ENCODE results near the gene S100A1.

Gene S100A1

DNA sequence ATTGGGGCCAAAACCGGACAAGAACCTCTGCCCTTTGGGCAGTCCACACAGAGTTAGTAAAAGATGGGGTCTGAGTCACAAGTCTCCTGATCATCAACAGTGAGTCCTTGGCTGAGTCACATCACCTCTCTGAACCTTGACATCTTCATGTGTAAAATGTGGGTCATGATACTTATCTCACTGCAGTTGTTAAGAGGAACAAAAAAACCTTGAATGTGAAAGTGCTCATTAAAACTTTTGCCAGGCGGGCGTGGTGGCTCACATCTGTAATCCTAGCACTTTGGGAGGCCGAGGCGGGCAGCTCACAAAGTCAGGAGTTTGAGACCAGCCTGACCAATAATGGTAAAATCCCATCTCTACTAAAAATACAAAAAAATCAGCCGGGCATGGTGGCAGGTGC lies 31.0 kb upstream of the S100A1 start:
- Histone ChIP-seq H3K4me3 (ENCODE audit: low read length) (no peak overlapping the region), H3K4me1 (ENCODE audit: control insufficient read depth, low read depth, low read length) (peaks cover 16% of the 10 kb centered on the region), H3K27ac (ENCODE audit: low read length) (no peak overlapping the region), H3K9ac (ENCODE audit: low read length) (no peak overlapping the region), H3K27me3 (ENCODE audit: control insufficient read depth, insufficient read depth, low read length) (no peaks in the 10 kb centered on the region), H3K9me3 (ENCODE audit: control insufficient read depth, low read depth, low read length) (no peaks in the 10 kb centered on the region), H3K36me3 (ENCODE audit: control insufficient read depth, low read depth, low read length) (no peaks in the 10 kb centered on the region)

DNA sequence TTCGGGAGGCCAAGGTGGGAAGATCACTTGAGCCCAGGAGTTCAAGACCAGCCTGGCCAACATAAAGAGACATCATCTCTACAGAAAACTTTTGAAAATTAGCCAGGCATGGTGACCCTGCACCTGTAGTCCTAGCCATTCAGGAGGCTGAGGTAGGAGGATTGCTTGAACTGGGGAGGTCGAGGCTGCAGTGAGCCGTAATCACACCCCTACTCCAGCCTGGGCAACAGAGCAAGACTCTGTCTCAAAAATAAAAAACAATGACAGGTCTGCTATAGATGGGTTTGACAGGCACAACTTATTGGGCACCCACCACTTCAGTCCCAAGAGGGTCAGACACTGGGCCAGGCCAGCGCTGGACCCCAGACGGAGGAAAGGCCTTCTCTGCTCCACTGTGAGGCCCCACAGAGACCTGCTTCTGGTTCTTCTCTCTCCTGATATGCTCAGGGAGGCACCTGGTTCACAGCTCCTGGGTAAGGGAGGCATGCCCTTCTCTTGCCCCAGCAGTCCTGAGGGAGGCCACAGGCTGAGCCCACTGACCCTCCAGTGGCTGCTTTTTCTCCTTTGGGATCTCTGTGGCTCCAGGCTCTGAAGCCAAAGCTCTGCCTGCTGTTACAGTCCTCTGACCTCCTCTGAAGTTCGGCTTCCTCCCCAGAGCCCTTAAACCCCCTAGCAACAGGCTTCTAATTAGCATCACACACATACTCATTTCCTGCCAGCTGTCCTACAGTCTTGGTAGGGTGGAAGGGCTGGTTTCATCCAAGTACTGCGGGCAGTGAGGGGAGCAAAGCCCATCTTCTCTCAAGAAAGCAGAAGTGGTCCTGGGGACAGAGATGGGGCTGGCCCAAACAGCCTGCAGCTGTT lies 29.7 kb upstream of the S100A1 start:
- H3K4me3 ChIP-seq (ENCODE audit: low read length), result no peak overlapping the region
- peaks cover 16% of the 10 kb centered on the region for H3K4me1 ChIP-seq (ENCODE audit: control insufficient read depth, low read depth, low read length)
- H3K9ac ChIP-seq (ENCODE audit: low read length), result peak overlapping the region; percentile 6
- no peaks in the 10 kb centered on the region for H3K9me3 ChIP-seq (ENCODE audit: control insufficient read depth, low read depth, low read length)
- no peaks in the 10 kb centered on the region for H3K36me3 ChIP-seq (ENCODE audit: control insufficient read depth, low read depth, low read length)
- H3K27me3 ChIP-seq (ENCODE audit: control insufficient read depth, insufficient read depth, low read length), result no peaks in the 10 kb centered on the region
- peak overlapping the region; percentile 25 for H3K27ac ChIP-seq (ENCODE audit: low read length)

DNA sequence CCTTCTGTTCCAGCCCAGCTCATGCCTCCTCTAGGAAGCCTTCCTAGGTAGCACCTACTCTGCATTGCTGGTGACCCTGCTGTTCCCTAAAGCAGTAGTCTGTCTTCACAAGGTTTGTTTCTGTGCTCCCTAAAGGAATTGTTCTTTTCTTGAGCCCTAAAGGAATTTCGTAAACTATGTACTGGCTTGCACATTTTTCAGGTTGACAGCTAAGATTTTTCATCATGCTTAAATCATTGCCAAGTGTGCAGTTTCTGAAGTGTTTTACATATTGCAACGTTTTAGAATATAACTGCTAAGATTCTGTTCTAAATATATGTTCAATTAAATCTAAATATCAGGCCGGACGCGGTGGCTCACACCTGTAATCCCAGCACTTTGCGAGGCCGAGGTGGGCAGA lies 28.4 kb upstream of the S100A1 start:
- Histone ChIP-seq H3K4me1 (ENCODE audit: control insufficient read depth, low read depth, low read length) (peaks cover 16% of the 10 kb centered on the region), H3K4me3 (ENCODE audit: low read length) (no peak overlapping the region), H3K9ac (ENCODE audit: low read length) (no peak overlapping the region), H3K36me3 (ENCODE audit: control insufficient read depth, low read depth, low read length) (no peaks in the 10 kb centered on the region), H3K27me3 (ENCODE audit: control insufficient read depth, insufficient read depth, low read length) (no peaks in the 10 kb centered on the region), H3K27ac (ENCODE audit: low read length) (no peak overlapping the region), H3K9me3 (ENCODE audit: control insufficient read depth, low read depth, low read length) (no peaks in the 10 kb centered on the region)

DNA sequence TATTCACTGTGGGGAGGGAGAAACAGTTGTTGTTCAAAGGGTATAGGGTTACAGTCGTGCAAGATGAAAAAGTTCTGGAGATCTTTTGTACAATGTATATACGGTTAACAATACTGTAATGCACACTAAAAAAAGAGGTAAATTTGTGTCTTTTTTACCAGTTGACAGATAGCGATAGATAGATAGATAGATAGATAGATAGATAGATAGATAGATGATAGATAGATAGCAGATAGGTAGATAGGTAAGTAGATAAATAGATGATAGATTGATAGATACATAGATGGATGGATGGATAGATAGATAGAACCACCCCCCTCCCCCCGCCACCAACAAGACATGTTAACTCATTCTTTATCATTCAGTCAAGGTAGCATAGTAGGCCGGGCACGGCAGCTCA lies 25.5 kb upstream of the S100A1 start:
- H3K9me3 ChIP-seq (ENCODE audit: control insufficient read depth, low read depth, low read length), result no peaks in the 10 kb centered on the region
- no peaks in the 10 kb centered on the region for H3K36me3 ChIP-seq (ENCODE audit: control insufficient read depth, low read depth, low read length)
- H3K4me3 ChIP-seq (ENCODE audit: low read length), result no peak overlapping the region
- H3K9ac ChIP-seq (ENCODE audit: low read length), result no peak overlapping the region
- H3K27me3 ChIP-seq (ENCODE audit: control insufficient read depth, insufficient read depth, low read length), result no peaks in the 10 kb centered on the region
- H3K4me1 ChIP-seq (ENCODE audit: control insufficient read depth, low read depth, low read length), result peaks cover 16% of the 10 kb centered on the region
- no peak overlapping the region for H3K27ac ChIP-seq (ENCODE audit: low read length)

DNA sequence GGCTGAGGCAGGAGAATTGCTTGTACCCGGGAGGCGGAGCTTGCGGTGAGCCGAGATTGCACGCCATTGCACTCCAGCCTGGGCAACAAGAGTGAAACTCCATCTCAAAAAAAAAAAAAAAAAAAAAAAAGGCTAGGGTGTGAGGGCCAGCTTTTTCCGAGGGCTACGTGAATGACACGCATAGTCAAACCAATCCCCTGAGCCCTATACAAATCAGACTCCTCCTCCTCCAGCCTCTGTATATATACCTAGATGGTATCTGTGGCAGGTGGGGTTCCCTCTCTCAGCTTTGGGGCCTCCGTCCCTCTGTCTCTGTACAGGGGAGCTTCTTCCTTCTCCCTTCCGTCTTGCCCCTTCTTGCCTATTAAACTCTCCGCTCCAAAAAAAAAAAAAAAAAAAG lies 22.0 kb upstream of the S100A1 start:
- H3K4me3 ChIP-seq (ENCODE audit: low read length), result no peak overlapping the region
- H3K27ac ChIP-seq (ENCODE audit: low read length), result no peak overlapping the region
- no peaks in the 10 kb centered on the region for H3K27me3 ChIP-seq (ENCODE audit: control insufficient read depth, insufficient read depth, low read length)
- H3K36me3 ChIP-seq (ENCODE audit: control insufficient read depth, low read depth, low read length), result no peaks in the 10 kb centered on the region
- no peak overlapping the region for H3K9ac ChIP-seq (ENCODE audit: low read length)
- peaks cover 13% of the 10 kb centered on the region for H3K4me1 ChIP-seq (ENCODE audit: control insufficient read depth, low read depth, low read length)
- H3K9me3 ChIP-seq (ENCODE audit: control insufficient read depth, low read depth, low read length), result no peaks in the 10 kb centered on the region

DNA sequence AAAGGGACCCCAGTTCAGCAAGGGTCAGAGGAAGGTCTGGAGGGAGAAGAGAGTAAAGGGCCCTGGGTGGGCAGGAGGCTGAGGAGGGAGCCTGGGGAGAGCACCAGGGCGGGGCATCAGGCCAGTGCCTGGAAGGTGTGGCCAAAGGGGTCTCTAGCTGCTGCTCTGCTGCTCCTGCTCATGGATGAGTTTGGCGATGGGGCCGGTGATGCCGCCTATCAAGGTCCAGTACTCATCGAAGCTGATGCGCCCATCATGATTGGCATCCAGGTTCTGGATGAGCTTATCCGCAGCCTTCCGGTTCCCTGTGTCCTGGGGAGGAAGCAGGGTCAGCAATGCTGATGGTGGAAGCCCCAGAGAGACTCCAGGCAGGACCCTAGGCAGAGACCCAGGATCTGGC lies 20.9 kb upstream of the S100A1 start:
- H3K4me3 ChIP-seq (ENCODE audit: low read length), result no peak overlapping the region
- no peak overlapping the region for H3K27ac ChIP-seq (ENCODE audit: low read length)
- peaks cover 17% of the 10 kb centered on the region for H3K4me1 ChIP-seq (ENCODE audit: control insufficient read depth, low read depth, low read length)
- no peaks in the 10 kb centered on the region for H3K9me3 ChIP-seq (ENCODE audit: control insufficient read depth, low read depth, low read length)
- H3K36me3 ChIP-seq (ENCODE audit: control insufficient read depth, low read depth, low read length), result no peaks in the 10 kb centered on the region
- H3K27me3 ChIP-seq (ENCODE audit: control insufficient read depth, insufficient read depth, low read length), result no peaks in the 10 kb centered on the region
- H3K9ac ChIP-seq (ENCODE audit: low read length), result no peak overlapping the region

DNA sequence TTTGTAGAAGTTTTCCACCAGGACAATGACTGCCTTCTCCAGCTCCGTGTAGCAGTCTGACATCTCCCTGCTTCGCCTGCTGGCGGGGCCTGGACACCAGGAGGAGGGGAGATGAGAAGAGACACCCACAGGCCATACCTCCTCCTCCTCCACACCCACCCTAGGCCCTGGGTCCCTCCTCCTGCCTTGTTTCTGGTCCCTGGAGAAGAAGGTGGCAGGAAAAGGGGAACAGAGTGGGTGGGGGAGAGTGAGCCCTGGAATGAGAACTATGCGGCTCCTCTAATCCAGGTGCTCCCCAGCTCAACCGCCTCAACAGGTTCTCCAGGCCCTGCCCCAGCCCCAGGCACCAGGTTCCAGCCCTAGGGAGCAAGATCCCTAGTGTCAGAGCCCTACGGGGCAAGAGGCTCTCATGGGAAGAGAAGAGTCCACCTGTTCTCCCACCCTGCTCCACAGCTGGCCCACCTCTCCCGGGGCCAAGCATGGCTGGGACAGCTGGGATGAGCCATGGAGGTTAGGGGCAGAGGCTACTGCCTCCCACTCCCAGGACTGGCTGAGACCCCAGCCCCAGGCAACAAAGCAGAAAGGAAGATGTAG lies 20.0 kb upstream of the S100A1 start:
- no peak overlapping the region for H3K4me3 ChIP-seq (ENCODE audit: low read length)
- H3K27ac ChIP-seq (ENCODE audit: low read length), result no peak overlapping the region
- H3K27me3 ChIP-seq (ENCODE audit: control insufficient read depth, insufficient read depth, low read length), result no peaks in the 10 kb centered on the region
- H3K9ac ChIP-seq (ENCODE audit: low read length), result no peak overlapping the region
- H3K9me3 ChIP-seq (ENCODE audit: control insufficient read depth, low read depth, low read length), result no peaks in the 10 kb centered on the region
- no peaks in the 10 kb centered on the region for H3K36me3 ChIP-seq (ENCODE audit: control insufficient read depth, low read depth, low read length)
- H3K4me1 ChIP-seq (ENCODE audit: control insufficient read depth, low read depth, low read length), result peaks cover 24% of the 10 kb centered on the region

DNA sequence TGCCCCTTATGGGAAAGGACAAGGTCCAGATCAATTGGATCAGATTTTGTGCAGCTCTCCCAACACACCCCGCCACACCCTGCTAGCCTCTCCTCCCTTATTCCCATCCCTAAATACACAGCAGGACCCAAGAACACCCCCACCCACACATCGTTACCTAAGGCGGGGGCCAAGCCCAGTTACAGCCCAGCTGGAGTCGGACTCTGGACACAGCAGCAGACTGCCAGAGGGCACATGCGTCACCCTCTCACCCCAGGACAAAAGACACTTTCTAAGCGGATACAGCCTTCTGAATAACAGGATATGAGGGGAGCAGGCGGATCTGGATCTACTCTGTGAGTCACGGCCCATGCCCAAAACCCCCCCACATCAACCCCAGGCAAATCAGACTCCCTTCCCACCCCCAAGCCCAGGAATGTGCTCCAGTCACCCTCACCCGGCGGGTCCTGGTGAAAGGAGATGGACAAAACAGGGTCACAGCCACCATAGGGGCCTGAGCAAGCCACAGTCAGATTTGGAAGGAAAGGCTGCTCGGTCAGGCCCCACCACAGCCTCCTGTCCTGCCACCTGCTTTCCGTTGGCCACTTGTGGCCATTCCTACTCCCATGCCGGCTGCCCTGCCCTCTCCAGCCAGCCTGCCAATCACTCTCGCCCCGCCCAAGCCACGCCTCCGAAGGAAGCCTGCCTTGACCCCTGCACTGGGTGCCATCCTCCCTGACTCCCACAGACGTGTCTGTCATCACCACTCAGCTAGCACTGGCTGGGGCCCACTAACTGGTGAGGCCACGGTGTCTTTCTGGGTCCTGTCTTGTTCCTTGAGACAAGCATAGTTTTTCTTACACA lies 19.3 kb upstream of the S100A1 start:
- H3K27ac ChIP-seq (ENCODE audit: low read length), result no peak overlapping the region
- no peak overlapping the region for H3K9ac ChIP-seq (ENCODE audit: low read length)
- peaks cover 28% of the 10 kb centered on the region for H3K4me1 ChIP-seq (ENCODE audit: control insufficient read depth, low read depth, low read length)
- H3K9me3 ChIP-seq (ENCODE audit: control insufficient read depth, low read depth, low read length), result no peaks in the 10 kb centered on the region
- no peaks in the 10 kb centered on the region for H3K36me3 ChIP-seq (ENCODE audit: control insufficient read depth, low read depth, low read length)
- H3K27me3 ChIP-seq (ENCODE audit: control insufficient read depth, insufficient read depth, low read length), result no peaks in the 10 kb centered on the region
- H3K4me3 ChIP-seq (ENCODE audit: low read length), result no peak overlapping the region

DNA sequence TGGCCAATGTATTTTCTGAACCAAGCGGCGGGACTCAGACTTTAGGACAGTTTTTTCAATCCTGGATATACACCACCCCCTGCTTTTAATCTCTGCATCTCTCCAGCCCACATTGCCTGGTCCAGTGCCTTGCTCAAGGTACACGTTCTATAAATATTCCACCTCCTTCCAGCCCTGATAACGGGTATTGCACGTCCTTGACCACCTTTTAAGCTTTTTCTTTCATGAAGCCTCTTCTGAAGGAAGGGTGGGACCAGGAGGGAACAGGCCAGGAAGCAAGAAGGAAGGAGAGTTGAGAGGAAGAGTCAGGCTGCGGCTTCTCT lies 18.7 kb upstream of the S100A1 start:
- Histone ChIP-seq H3K9ac (ENCODE audit: low read length) (no peak overlapping the region), H3K4me1 (ENCODE audit: control insufficient read depth, low read depth, low read length) (peaks cover 28% of the 10 kb centered on the region), H3K27ac (ENCODE audit: low read length) (no peak overlapping the region), H3K9me3 (ENCODE audit: control insufficient read depth, low read depth, low read length) (no peaks in the 10 kb centered on the region), H3K27me3 (ENCODE audit: control insufficient read depth, insufficient read depth, low read length) (no peaks in the 10 kb centered on the region), H3K36me3 (ENCODE audit: control insufficient read depth, low read depth, low read length) (no peaks in the 10 kb centered on the region), H3K4me3 (ENCODE audit: low read length) (no peak overlapping the region)

DNA sequence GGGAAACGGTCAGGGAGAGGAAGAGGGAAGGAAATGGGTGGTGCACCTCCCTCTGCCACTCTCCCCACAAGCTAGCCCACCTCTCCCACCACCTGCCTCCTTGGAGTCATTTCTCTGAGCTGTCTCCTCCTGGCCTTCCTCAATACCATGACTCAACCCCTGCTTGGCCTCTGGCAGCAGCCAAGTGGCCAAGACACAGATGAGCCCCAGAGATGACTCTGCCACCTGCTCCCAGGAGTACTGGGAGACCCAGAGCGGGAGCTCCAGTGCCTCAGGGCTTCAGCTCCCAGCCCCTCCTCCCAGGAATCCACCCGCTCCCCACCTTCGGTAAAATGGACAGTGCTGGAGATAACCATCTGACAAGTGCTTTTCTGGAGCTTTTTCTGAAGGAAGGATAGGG lies 17.9 kb upstream of the S100A1 start:
- no peak overlapping the region for H3K9ac ChIP-seq (ENCODE audit: low read length)
- no peaks in the 10 kb centered on the region for H3K9me3 ChIP-seq (ENCODE audit: control insufficient read depth, low read depth, low read length)
- no peak overlapping the region for H3K4me3 ChIP-seq (ENCODE audit: low read length)
- no peaks in the 10 kb centered on the region for H3K36me3 ChIP-seq (ENCODE audit: control insufficient read depth, low read depth, low read length)
- H3K4me1 ChIP-seq (ENCODE audit: control insufficient read depth, low read depth, low read length), result peaks cover 28% of the 10 kb centered on the region
- H3K27ac ChIP-seq (ENCODE audit: low read length), result no peak overlapping the region
- no peaks in the 10 kb centered on the region for H3K27me3 ChIP-seq (ENCODE audit: control insufficient read depth, insufficient read depth, low read length)

DNA sequence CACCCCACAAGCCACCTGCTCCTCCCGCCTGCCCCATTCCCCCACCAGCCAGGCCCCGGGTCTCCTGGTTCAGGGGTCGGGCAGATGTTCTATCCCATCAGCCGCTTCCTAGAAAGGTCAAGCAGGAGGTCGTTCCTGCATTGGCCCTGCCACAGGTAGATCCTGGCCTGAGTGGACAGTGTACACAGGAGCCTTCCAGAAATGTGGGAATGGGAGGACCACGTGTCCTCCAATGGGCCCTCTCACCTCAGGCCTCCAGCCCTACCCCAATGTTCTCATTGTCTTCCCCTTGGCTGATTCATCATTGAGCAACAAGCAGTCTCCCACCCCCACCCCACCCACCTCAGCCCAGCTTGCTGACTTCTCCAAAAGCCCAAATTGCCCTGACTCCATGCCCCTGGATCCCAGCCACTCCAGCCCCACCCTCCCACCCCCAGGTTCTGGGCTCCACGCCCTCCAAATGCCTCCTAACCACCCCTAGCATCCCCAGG lies 17.4 kb upstream of the S100A1 start:
- Histone ChIP-seq H3K27me3 (ENCODE audit: control insufficient read depth, insufficient read depth, low read length) (no peaks in the 10 kb centered on the region), H3K9ac (ENCODE audit: low read length) (no peak overlapping the region), H3K4me1 (ENCODE audit: control insufficient read depth, low read depth, low read length) (peaks cover 28% of the 10 kb centered on the region), H3K4me3 (ENCODE audit: low read length) (no peak overlapping the region), H3K36me3 (ENCODE audit: control insufficient read depth, low read depth, low read length) (no peaks in the 10 kb centered on the region), H3K9me3 (ENCODE audit: control insufficient read depth, low read depth, low read length) (no peaks in the 10 kb centered on the region), H3K27ac (ENCODE audit: low read length) (no peak overlapping the region)

All from iPS-18a (cell line).